Tibial nerve (tissue), 3 donors: ENCODE results near the gene CEP85L.

ENCODE experiments used
- POLR2A ChIP-seq, 2 donors: fragments of 450-650 bp; IDR thresholded peaks; one replicate each; pipeline ENCODE4 v1.6.1; 2017; ENCODE audit warnings: antibody characterized with exemption in 2 of 2, mild to moderate bottlenecking in 2 of 2, moderate library complexity in 2 of 2
- TF ChIP-seq, protein P1 (sequence below), 5 experiments: fragments of 200-600 bp in 3 of 5; fragments of 450-650 bp in 2 of 5; sonication (generic) in 3 of 5; IDR thresholded peaks; one replicate each; pipeline ENCODE4 v1.5.1; 2016 to 2019; ENCODE audit warnings: antibody characterized with exemption in 5 of 5, mild to moderate bottlenecking in 3 of 5, moderate library complexity in 2 of 5

DNA sequence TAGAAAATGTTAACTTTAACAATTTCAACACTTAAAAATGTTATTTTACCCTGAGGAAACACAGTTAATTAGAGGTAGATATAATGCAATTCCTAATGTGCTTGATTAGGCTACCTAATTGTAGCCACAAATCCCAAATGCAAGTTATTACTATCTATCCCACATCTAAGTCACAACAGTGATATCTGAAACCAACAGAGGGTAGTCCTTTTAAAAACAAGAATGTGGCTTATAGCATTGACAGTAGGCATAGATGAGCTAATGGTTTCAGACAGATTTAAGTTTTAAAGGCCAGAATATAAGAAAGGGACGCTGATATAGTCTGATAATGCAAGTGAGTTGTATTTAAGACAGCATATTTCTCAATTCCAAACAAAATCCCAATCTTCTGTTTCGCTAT is 80.3 kb downstream of the CEP85L start:
- TF ChIP-seq, protein P1, sequence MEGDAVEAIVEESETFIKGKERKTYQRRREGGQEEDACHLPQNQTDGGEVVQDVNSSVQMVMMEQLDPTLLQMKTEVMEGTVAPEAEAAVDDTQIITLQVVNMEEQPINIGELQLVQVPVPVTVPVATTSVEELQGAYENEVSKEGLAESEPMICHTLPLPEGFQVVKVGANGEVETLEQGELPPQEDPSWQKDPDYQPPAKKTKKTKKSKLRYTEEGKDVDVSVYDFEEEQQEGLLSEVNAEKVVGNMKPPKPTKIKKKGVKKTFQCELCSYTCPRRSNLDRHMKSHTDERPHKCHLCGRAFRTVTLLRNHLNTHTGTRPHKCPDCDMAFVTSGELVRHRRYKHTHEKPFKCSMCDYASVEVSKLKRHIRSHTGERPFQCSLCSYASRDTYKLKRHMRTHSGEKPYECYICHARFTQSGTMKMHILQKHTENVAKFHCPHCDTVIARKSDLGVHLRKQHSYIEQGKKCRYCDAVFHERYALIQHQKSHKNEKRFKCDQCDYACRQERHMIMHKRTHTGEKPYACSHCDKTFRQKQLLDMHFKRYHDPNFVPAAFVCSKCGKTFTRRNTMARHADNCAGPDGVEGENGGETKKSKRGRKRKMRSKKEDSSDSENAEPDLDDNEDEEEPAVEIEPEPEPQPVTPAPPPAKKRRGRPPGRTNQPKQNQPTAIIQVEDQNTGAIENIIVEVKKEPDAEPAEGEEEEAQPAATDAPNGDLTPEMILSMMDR (IDR thresholded peaks at IDR 0.05) = no peak
- TF ChIP-seq POLR2A (IDR thresholded peaks at IDR 0.05) = no peak
